Heart left ventricle (tissue), 16 donors: ENCODE measurements around the gene CFAP157. TPM values are rescaled to one million over a fixed set of nuclear protein-coding genes. Genes with fewer than 3 reads are reported as not detected.

Source experiments
- ATAC-seq, 4 donors: fragments of 200-7000 bp; cut with Tn5 transposase; one replicate each; pipeline ENCODE4 v1.9.1; 2020 to 2022; ENCODE audit warnings: moderate library complexity in 4 of 4, mild to moderate bottlenecking in 3 of 4, moderate number of reproducible peaks in 1 of 4
- DNase-seq, 5 donors: peaks; one replicate each; pipeline ENCODE4 v3.0.0-alpha.2; 2020
- H3K27ac ChIP-seq, 12 donors: fragments of 200-600 bp; sonication (generic) in 4 of 12; one replicate each; pipeline versions ENCODE4 v1.5.0 to v1.8.0; 2016 to 2022; ENCODE audit warnings: mild to moderate bottlenecking in 2 of 12
- H3K27me3 ChIP-seq, 9 donors: fragments of 200-600 bp; sonication (generic) in 2 of 9; one replicate each; pipeline versions ENCODE4 v1.5.1 to v1.8.0; 2016 to 2022; ENCODE audit warnings: mild to moderate bottlenecking in 3 of 9
- H3K36me3 ChIP-seq, 9 donors: fragments of 200-600 bp; sonication (generic) in 2 of 9; one replicate each; pipeline versions ENCODE4 v1.5.0 to v1.8.0; 2018 to 2022; ENCODE audit warnings: mild to moderate bottlenecking in 2 of 9
- H3K4me1 ChIP-seq, 12 donors: fragments of 200-600 bp; sonication (generic) in 4 of 12; one replicate each; pipeline versions ENCODE4 v1.5.0 to v1.8.0; 2016 to 2022; ENCODE audit warnings: mild to moderate bottlenecking in 3 of 12
- H3K4me3 ChIP-seq, 12 donors: fragments of 200-600 bp; sonication (generic) in 4 of 12; one replicate each; pipeline versions ENCODE4 v1.5.0 to v1.8.0; 2017 to 2022; ENCODE audit warnings: mild to moderate bottlenecking in 9 of 12, moderate library complexity in 4 of 12
- H3K9me3 ChIP-seq, 12 donors: fragments of 200-600 bp; sonication (generic) in 4 of 12; one replicate each; pipeline versions ENCODE4 v1.5.0 to v1.8.0; 2016 to 2022; ENCODE audit warnings: mild to moderate bottlenecking in 1 of 12
- CTCF ChIP-seq, 12 donors: fragments of 200-600 bp; sonication (generic) in 4 of 12; IDR thresholded peaks; one replicate each; pipeline versions ENCODE4 v1.5.0 to v1.8.0; 2018 to 2022; ENCODE audit warnings: antibody characterized with exemption in 12 of 12, mild to moderate bottlenecking in 5 of 12
- POLR2A ChIP-seq, 2 donors: fragments of 450-650 bp; IDR thresholded peaks; one replicate each; pipeline ENCODE4 v1.6.1; 2017; ENCODE audit warnings: antibody characterized with exemption in 2 of 2, mild to moderate bottlenecking in 2 of 2, moderate library complexity in 2 of 2
- WGBS, 4 donors: extraction: QIAGEN DNeasy Blood & Tissue Kit in 2 of 4; methylation state at CpG; one replicate each; pipeline versions ENCODE4 v1.1.5 to v1.1.7; 2013 to 2018; 5-methylcytosine and 5-hydroxymethylcytosine counted together
- intact Hi-C, 10 donors: fragments of 100-400 bp; cut with DNase I; formaldehyde crosslinking; loops; one replicate each; pipeline versions ENCODE4 v1.11.1 to v1.14.2; 2022
- polyA plus RNA-seq, 2 donors: library from polyadenylated mRNA; stranded (reverse); fragments of 200-250 nt; gene quantifications; one replicate each; pipeline ENCODE4 v1.2.3, GENCODE V29; 2013
- total RNA-seq, 9 donors: library from RNA; depleted of rRNA in 2 of 9; stranded (reverse); fragments of >200 nt in 2 of 9; fragmentation: NEBNext Ultra II Directional in 3 of 9; extraction: Animal tissue kit (Norgen Biotek cat#: 25700) in 3 of 9; gene quantifications; one replicate each; pipeline versions ENCODE4 v1.1.0 to v1.2.4, GENCODE V29; 2016 to 2023
- donor health status: ischemic (EF 13 %, LVEDD 7.1; RV severe dilation, severe dysfunction).
- donor health status: healthy with polysubstance abuse.
- donor health status: DM: no; HTN: yes; CAD: no.
- donor health status: DM: no; HTN: no; CAD: no.
- donor health status: ischemic (EF 25% LVEDD 6.9; RV normal size, moderate dysfunction).
- donor health status: ischemic (EF 25% LVEDD 5.7; RV mildly dilated, moderate dysfunction).
- donor health status: healthy.
- donor health status: DM: yes; HTN: yes; CAD: no.
- donor health status: ischemic (EF 35%, LVEDD 5.7; RV mildly dilated, moderate dysfunction).
- donor health status: nonischemic (EF 11% LVEDD 7.7; RV severe dilation, severe dysfunction).
- donor health status: DM: yes; HTN: yes; CAD: no.
- donor health status: PGD.
- donor health status: ischemic (EF 29% LVEDD 5.4; RV normal size, mild dysfunction).
- donor health status: nonischemic (EF 23%, LVEDD 6.1; RV moderate dilation, normal function).

CFAP157 gene
- total and polyA plus RNA-seq, 11 donors: 0.08 to 0.87 (median 0.11) TPM; not detected in 7

GRCh38 chr9:127692071-127692470 is 14.7 kb upstream of the CFAP157 start:
- no peaks in the 10 kb centered on the region for H3K27me3 ChIP-seq
- no peaks in the 10 kb centered on the region for H3K9me3 ChIP-seq
- H3K36me3 ChIP-seq: peaks cover 0 to 57% (median 36%) of the 10 kb centered on the region in 9 donors
- ATAC-seq (no peak), DNase-seq (no peak)
- H3K27ac ChIP-seq: no peak overlapping the region
- no peak overlapping the region for H3K4me3 ChIP-seq
- intact Hi-C loops: loop anchor here in 1 of 10 donors (5.0 kb wide), 1 partner anchor 40 kb away; no protein-coding TSS in a partner anchor
- TF ChIP-seq POLR2A (IDR thresholded peaks at IDR 0.05): no peak
- no peak for TF ChIP-seq CTCF (IDR thresholded peaks at IDR 0.05)
- H3K4me1 ChIP-seq: no peaks in the 10 kb centered on the region
- WGBS, 4 donors: 87 to 91% (median 91%) methylated on average over 20 of the region's 20 CpGs

- H3K27me3 ChIP-seq: no peaks in the 10 kb centered on the region
- intact Hi-C loops: loop anchor here in 1 of 10 donors (5.0 kb wide), 1 partner anchor 41 kb away; no protein-coding TSS in a partner anchor
- H3K36me3 ChIP-seq: peaks cover 0 to 46% (median 27%) of the 10 kb centered on the region in 9 donors
- H3K4me1 ChIP-seq: no peaks in the 10 kb centered on the region
- no peak for TF ChIP-seq POLR2A (IDR thresholded peaks at IDR 0.05)
- no peak for TF ChIP-seq CTCF (IDR thresholded peaks at IDR 0.05)
- ATAC-seq (no peak), DNase-seq (no peak)
- WGBS, 4 donors: 88 to 91% (median 90%) methylated on average over 10 of the region's 10 CpGs
- no peak overlapping the region for H3K27ac ChIP-seq
- no peak overlapping the region for H3K4me3 ChIP-seq
- no peaks in the 10 kb centered on the region for H3K9me3 ChIP-seq
Observed at GRCh38 chr9:127693143-127693542, 13.6 kb upstream of the CFAP157 start.

- Histone ChIP-seq H3K9me3 (no peaks in the 10 kb centered on the region), H3K27me3 (no peaks in the 10 kb centered on the region), H3K4me3 (no peak overlapping the region), H3K36me3 (peaks cover 0 to 41% (median 26%) of the 10 kb centered on the region in 9 donors), H3K4me1 (peaks cover 0 to 4% (median 0%) of the 10 kb centered on the region in 12 donors), H3K27ac (no peak overlapping the region)
- TF ChIP-seq CTCF (IDR thresholded peaks at IDR 0.05) (no peak), POLR2A (IDR thresholded peaks at IDR 0.05) (no peak)
- 91 to 100% (median 97%) methylated on average over 4 of the region's 4 CpGs for WGBS, 4 donors
- ATAC-seq (no peak), DNase-seq (no peak)
- intact Hi-C loops: loop anchor here in 1 of 10 donors (5.0 kb wide), 1 partner anchor 41 kb away; no protein-coding TSS in a partner anchor
Observed at GRCh38 chr9:127693697-127694096, 13.1 kb upstream of the CFAP157 start.

- Histone ChIP-seq H3K4me1 (peaks cover 0 to 14% (median 8%) of the 10 kb centered on the region in 12 donors), H3K27me3 (no peaks in the 10 kb centered on the region), H3K36me3 (peaks cover 0 to 27% (median 16%) of the 10 kb centered on the region in 9 donors), H3K27ac (no peak overlapping the region), H3K4me3 (no peak overlapping the region), H3K9me3 (no peaks in the 10 kb centered on the region)
- no peak for TF ChIP-seq CTCF (IDR thresholded peaks at IDR 0.05)
- no peak for TF ChIP-seq POLR2A (IDR thresholded peaks at IDR 0.05)
- intact Hi-C loops: loop anchor here in 1 of 10 donors (5.0 kb wide), 1 partner anchor 43 kb away; no protein-coding TSS in a partner anchor
- no peak for DNase-seq
- ATAC-seq: no peak
- 72 to 79% (median 74%) methylated on average over 9 of the region's 9 CpGs for WGBS, 4 donors
Observed at GRCh38 chr9:127694890-127695720, 11.7 kb upstream of the CFAP157 start.
